RWPE1 (cell line): ENCODE results near the gene KDM7A.
"Not testable (repeated sequence)": the region's sequence is repeated elsewhere in the genome, so short reads cannot be mapped to it uniquely, and the experiment has no call there.

Experiments used
- CTCF ChIA-PET: fragments of 350-600 bp; sonication (Branson Sonifier 250); formaldehyde crosslinking; extraction: SDS; loops from one replicate; lab custom pipeline; 2021; lab: Yijun Ruan, JAX
- POLR2A ChIA-PET: fragments of 400-600 bp; formaldehyde crosslinking; extraction: SDS; loops from one replicate; lab custom pipeline; 2020; ENCODE audit warnings: antibody characterized with exemption; ENCODE audit not compliant: low non-redundant PET; lab: Yijun Ruan, JAX
- DNase-seq: peaks from one replicate; pipeline ENCODE4 v3.0.0; 2012; ENCODE audit warnings: low spot score
- H3K27ac ChIP-seq: fragments of 450-650 bp; 2 replicates; pipeline ENCODE4 v1.5.1; 2017
- CTCF ChIP-seq: fragments of 450-650 bp; conservative IDR thresholded peaks from 2 replicates; pipeline ENCODE4 v1.5.1; 2017; ENCODE audit warnings: low read depth, mild to moderate bottlenecking

KDM7A gene

GRCh38 chr7:140175221-140176121 lies 1.3 kb downstream of the KDM7A start:
- ChIA-PET POLR2A (no interaction called here), CTCF (no interaction called here)
- TF ChIP-seq CTCF, result peak; percentile 94
- peak; percentile 82 for DNase-seq
- peak overlapping the region; percentile 92 for H3K27ac ChIP-seq

- CTCF ChIA-PET, result interaction anchor here (0.7 kb wide), 1 partner anchor 156 kb away, joined by 3 read pairs; no protein-coding TSS in a partner anchor
- POLR2A ChIA-PET, result no interaction called here
- DNase-seq, result no peak
- H3K27ac ChIP-seq, result peak overlapping the region; percentile 52; the same call in 1 of the 2 replicates
- no peak for TF ChIP-seq CTCF
Observed at GRCh38 chr7:140174217-140174616, 2.6 kb downstream of the KDM7A start.

GRCh38 chr7:140170375-140170774 lies 6.4 kb downstream of the KDM7A start:
- CTCF ChIA-PET, result interaction anchor here (0.6 kb wide), 1 partner anchor 161 kb away, joined by 3 read pairs; no protein-coding TSS in a partner anchor
- no peak for TF ChIP-seq CTCF
- no peak for DNase-seq
- POLR2A ChIA-PET, result no interaction called here
- H3K27ac ChIP-seq, result no peak overlapping the region

- TF ChIP-seq CTCF, result no peak
- CTCF ChIA-PET, result no interaction called here
- H3K27ac ChIP-seq, result no peak overlapping the region
- POLR2A ChIA-PET, result no interaction called here
- no peak for DNase-seq
Observed at GRCh38 chr7:140168816-140169215, 8.0 kb downstream of the KDM7A start.

GRCh38 chr7:140165422-140165821 lies 11.4 kb downstream of the KDM7A start:
- DNase-seq, result peak; percentile 57
- CTCF ChIA-PET, result interaction anchor here (0.6 kb wide), 2 partner anchors 74 to 271 kb away, joined by 3 to 4 read pairs; no protein-coding TSS in a partner anchor
- no peak for TF ChIP-seq CTCF
- POLR2A ChIA-PET, result no interaction called here
- H3K27ac ChIP-seq, result no peak overlapping the region

GRCh38 chr7:140162081-140162480 lies 14.7 kb downstream of the KDM7A start:
- CTCF ChIA-PET, result interaction anchor here (0.6 kb wide), 1 partner anchor 156 kb away, joined by 3 read pairs; no protein-coding TSS in a partner anchor
- H3K27ac ChIP-seq, DNase-seq, POLR2A ChIA-PET: not testable (repeated sequence)

GRCh38 chr7:140161047-140161446 lies 15.7 kb downstream of the KDM7A start:
- TF ChIP-seq CTCF, result no peak
- DNase-seq, result no peak
- POLR2A ChIA-PET, result no interaction called here
- H3K27ac ChIP-seq, result no peak overlapping the region
- CTCF ChIA-PET, result no interaction called here
